Kasumi-1 (cell line): ENCODE results near the gene RNF214.
"Not testable (repeated sequence)": the region's sequence is repeated elsewhere in the genome, so short reads cannot be mapped to it uniquely, and the experiment has no call there.

Experiments
- DNase-seq, 2 experiments: peaks; one replicate each; lab custom pipeline; 2025; lab: John Stamatoyannopoulos, UW

RNF214 gene

GRCh38 chr11:117232092-117232878 is at the start of gene RNF214:
RNF214 (plus strand) TSS chr11:117232671; CDS start chr11:117234273, 1,602 bp downstream.
- peak; percentile 51 to 73 for DNase-seq

GRCh38 chr11:117183178-117183577 is 49.3 kb upstream of the RNF214 start:
- DNase-seq, result not testable (repeated sequence)

GRCh38 chr11:117183724-117184349 is 48.6 kb upstream of the RNF214 start:
- no peak for DNase-seq

DNA sequence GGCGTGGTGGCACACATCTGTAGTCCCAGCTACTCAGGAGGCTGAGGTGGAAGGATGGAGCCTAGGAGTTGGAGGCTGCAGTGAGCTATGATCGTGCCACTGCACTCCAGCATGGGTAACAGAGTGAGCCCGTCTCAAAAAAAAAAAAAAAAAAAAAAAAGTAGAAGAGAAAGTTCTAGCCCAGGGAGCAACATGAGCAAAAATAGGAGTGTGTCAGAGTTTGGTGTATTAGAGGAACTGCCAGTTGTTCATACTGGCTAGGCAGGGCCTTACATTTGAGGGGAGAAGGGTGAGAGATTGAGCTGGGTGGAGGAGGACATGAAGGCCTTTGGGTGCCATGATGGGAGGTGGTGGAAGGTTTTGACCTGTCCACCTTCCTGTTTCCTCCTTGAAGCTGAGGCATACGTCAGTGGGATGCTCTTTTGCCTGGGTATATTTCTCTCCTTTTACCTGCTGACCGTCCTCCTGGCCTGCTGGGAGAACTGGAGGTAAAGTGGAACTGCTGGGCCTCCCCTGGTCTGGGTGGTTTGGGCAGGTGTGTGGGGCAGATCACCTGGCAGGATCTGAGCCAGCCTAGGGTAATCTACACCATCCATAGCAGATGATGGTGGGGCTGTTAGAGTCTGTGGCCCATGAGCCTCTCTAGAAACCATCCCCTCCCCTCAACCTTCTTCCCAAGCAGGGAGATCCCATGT is 46.6 kb upstream of the RNF214 start:
- DNase-seq, result peak; percentile 9 to 24

DNA sequence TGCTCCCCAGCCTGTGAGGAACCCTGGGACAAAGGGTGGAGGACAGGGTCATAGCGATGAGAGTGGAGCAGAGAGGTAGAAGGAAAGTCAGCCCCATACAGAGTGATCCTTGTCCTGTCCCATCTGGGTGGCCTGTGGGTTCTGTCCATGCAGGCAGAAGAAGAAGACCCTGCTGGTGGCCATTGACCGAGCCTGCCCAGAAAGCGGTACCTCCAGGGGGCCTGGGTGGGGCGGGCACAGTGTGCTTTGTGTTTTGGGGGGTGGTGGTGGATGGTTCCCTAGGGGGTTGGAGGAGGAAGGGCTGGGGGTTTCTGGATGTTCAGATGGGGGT is 46.1 kb upstream of the RNF214 start:
- DNase-seq, result no peak

GRCh38 chr11:117187007-117187406 is 45.5 kb upstream of the RNF214 start:
- no peak for DNase-seq

DNA sequence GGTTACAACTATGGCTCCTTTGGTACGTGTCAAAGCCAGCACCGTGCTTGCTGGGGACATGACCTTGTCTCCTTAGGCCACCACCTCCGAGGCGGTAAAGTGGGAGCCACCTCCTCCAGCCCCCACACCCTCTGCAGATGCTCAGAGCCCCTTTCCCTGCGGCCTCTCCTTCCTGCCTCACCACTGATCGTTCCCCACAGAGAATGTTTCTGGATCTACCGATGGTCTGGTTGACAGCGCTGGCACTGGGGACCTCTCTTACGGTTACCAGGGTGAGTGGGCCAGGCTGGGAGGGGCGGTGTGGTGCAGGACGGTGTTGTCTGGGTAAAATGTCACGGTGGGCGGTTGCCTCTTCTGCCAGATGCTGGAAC is 45.1 kb upstream of the RNF214 start:
- no peak for DNase-seq

DNA sequence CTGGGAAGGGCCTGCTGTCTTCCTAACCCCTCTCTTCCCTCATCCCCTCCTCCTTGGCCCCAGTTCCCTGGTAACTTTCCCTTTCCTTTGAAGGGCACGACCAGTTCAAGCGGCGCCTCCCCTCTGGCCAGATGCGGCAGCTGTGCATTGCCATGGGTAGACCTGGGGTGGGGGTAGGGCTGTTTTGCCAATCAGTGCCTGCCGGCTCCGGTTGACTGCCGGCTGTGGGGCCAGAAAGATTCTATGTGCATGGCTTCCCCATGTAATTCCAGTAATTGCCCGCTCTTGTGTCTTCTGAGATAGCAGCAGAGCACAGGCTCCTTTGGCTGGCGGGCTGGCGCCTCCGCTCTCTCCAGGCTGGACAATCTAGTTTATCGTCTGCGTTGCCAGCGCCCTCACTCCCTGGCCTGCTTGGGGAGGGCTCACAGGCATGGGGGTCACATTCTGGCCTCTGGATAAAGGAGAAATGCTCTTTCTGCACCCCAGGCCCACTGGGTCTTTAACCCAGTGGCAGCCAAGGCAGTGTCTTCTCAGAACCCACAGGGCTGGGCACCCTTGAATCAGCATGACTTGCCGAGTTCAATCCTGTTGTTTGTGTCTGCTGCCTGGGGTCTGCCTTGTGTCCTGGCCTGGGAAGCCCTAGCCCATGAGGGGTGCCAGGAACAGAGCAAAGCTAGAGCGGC is 44.5 kb upstream of the RNF214 start:
- DNase-seq, result no peak

DNA sequence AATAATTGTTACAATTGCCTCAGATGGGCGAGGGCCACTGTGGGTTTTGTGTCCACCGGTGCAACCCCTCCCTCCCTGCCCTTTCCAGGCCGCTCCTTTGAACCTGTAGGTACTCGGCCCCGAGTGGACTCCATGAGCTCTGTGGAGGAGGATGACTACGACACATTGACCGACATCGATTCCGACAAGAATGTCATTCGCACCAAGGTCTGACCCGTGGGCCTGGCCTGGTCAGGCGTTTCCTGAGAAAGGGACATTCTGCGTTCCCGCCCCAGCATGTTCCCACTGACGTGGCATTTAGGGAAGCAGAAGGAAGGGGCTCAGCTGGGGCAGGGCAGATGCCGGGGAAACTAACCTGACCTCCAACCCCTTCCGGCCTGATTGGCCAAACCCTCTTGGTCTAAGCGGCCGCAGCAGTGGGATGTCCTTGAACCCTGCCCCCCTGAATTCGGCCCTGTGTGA is 43.8 kb upstream of the RNF214 start:
- DNase-seq, result no peak

DNA sequence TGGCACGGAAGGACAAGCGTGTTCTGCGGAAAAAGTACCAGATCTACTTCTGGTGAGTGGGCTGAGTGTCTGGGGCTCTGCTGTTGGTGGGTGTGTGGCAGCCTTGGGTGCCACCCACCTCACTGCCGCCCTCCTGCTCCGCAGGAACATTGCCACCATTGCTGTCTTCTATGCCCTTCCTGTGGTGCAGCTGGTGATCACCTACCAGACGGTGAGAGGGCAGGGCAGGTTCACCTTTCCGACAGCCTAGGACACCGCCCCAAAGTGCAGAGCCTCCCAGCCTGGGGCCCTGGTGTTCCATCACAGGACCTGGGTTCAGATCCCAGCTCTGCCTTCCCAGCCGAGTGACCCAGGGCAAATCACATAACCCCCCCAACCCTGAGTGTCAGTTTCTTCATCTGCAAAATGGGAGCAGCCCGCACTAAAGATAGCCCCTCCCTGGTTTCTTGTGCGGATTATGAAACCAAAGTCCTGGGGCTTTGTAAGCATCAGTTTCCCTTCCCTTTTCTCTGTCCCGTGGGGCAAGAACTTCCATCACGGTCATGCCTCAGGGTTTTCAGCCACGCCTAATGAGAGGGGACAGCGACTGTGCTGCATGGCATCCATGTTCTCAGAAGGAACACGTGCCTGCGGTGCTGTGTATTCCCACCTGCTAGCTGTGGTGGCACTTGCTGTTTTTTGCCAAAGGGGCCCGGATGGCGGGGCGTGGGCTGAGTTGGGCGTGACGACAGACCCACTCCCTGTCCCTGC is 43.1 kb upstream of the RNF214 start:
- no peak for DNase-seq

DNA sequence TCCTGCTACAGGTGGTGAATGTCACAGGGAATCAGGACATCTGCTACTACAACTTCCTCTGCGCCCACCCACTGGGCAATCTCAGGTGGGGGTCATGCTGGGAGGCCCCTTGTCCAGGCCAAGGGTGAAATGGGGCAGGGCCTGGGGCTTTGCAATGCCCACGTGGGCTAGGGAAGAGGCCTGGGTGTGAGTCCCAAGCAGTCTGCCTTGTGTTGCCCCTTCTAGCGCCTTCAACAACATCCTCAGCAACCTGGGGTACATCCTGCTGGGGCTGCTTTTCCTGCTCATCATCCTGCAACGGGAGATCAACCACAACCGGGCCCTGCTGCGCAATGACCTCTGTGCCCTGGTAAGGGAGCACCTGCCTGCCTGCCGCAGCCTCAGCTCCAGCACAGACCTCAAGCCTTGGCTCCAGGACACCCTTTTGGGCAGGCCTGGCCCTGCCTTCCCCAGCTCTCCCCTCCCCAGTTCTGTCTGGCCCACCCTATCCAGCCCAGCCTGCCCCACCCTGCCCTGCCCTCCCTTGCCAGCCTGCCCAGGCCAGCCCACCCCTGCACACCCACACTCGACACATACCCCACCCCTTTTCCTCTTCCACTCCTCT is 42.4 kb upstream of the RNF214 start:
- no peak for DNase-seq

DNA sequence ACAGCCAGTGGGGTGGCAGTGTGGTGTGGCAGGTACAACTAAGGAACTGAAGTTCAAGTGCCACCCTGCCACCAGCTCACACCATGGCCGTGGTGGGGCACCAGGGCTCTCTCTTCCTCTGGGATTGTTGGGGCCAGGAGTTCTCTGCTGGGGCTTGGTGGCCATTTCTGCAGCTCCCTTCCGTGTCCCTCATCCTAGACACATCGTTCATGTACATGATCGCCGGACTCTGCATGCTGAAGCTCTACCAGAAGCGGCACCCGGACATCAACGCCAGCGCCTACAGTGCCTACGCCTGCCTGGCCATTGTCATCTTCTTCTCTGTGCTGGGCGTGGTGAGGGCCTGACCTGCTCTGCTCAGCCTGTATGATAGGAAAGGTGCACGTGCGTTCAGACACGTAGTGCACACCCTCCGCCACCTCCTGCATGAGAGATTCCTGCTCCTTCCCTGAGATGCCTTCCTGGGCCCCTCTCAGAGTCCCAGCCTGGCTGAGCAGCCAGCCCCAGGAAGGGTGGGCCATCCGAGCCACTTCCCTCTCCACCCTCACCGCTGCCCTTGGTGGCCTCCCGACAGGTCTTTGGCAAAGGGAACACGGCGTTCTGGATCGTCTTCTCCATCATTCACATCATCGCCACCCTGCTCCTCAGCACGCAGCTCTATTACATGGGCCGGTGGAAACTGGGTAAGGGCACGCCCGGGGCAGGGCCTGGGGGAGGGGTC is 40.6 kb upstream of the RNF214 start:
- no peak for DNase-seq

GRCh38 chr11:117192401-117192875 is 40.0 kb upstream of the RNF214 start:
- DNase-seq, result no peak

DNA sequence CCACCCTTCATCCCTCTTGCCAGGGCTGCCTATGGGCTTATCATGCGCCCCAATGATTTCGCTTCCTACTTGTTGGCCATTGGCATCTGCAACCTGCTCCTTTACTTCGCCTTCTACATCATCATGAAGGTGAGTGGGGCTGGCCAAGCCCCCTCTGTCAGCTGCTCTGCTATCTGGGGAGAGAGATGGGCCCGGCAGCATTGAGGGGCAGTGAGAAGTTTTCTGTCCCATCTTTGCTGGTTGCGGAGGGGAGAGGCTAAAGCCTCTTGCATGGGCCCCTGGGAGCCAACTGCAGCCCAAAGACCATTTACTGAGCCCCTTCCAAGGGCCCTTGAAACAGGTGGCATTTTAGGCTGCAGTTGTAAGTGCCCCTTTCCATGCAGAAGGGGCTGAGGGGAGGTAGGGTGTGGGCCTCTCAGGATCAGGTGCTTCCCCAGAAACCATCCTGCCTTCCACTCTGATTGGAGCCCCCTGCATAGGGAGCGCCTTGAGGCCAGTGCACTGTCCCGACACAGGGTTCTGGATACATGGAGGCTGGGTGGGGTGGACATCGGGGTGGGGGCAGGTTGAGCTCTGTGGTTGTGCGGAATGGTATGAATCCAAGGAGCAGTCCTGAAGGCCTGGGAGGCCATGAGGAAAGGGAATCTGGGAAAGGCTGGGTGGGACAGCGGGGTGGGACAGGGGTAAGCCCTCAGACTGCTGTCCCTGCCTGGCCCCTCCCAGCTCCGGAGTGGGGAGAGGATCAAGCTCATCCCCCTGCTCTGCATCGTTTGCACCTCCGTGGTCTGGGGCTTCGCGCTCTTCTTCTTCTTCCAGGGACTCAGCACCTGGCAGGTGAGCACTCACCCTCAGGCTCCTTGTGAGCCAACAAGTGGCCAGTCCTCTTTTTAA is 39.1 kb upstream of the RNF214 start:
- DNase-seq, result no peak

GRCh38 chr11:117194267-117194666 is 38.2 kb upstream of the RNF214 start:
- DNase-seq, result no peak

DNA sequence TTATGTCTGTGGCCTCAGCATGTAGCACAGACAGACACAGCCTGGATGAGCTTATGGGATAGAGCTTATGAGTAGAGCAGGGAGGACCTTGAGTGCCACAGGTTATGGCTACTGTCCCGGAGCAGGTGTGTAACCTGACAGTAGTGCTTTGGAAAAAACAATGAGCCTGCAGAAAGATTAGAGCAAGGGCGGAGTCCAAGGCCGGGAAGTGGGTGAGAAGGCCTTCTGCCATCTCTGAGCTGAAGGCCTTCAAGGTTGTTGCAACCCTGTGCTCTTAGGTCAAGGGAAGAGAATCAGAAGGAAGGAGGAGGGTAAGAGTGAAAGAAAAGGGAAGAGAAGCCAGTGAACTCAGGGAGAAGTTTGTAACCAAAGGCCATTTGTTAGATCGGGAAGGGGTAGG is 37.2 kb upstream of the RNF214 start:
- no peak for DNase-seq

DNA sequence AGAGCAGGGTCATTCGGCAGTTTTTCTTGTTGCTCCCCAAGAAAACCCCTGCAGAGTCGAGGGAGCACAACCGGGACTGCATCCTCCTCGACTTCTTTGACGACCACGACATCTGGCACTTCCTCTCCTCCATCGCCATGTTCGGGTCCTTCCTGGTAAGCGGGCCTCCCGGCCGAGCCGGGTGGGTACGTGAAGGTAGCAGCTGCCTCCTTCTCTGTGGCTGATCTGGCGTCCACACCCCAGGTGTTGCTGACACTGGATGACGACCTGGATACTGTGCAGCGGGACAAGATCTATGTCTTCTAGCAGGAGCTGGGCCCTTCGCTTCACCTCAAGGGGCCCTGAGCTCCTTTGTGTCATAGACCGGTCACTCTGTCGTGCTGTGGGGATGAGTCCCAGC is 36.7 kb upstream of the RNF214 start:
- no peak for DNase-seq

DNA sequence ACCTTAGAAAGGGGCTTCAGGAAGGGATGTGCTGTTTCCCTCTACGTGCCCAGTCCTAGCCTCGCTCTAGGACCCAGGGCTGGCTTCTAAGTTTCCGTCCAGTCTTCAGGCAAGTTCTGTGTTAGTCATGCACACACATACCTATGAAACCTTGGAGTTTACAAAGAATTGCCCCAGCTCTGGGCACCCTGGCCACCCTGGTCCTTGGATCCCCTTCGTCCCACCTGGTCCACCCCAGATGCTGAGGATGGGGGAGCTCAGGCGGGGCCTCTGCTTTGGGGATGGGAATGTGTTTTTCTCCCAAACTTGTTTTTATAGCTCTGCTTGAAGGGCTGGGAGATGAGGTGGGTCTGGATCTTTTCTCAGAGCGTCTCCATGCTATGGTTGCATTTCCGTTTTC is 35.5 kb upstream of the RNF214 start:
- DNase-seq, result no peak
